NT2/D1 (cell line): ENCODE measurements around the gene SPOCD1.

ENCODE experiments used
- SUZ12 ChIP-seq: IDR thresholded peaks from 2 replicates; pipeline ENCODE4 v1.6.1; 2011; ENCODE audit not compliant: insufficient read length, insufficient read depth; ENCODE audit errors: extremely low read depth
- YY1 ChIP-seq: IDR thresholded peaks from 2 replicates; pipeline ENCODE4 v1.6.1; 2011; ENCODE audit not compliant: insufficient read length, insufficient read depth

DNA sequence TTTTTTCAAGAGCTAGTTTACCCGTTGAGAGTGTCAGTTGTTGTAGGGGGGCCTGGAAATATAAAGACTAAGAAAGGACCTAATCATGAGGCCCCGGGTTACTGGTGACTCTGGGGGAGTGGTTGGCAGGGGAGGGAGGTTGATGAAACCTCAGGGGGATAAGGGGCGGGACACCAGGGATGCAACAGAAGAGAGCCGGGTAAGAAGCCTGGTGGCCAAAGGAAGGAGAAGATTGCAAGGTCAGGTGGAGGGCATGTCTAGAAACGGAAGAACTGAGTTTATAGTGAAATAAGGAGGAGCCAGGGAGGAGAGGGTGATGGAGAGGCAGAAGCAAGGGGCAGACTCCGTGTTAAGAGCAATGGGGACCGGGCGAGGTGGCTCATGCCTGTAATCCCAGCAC lies 12.5 kb upstream of the SPOCD1 start:
- TF ChIP-seq YY1 = no peak
- TF ChIP-seq SUZ12 = no peak
